GM19043 (cell line): ENCODE measurements around the gene GPSM3.
A peak's percentile ranks its signal among the peaks of the same experiment; 100 is the strongest.
"Not testable (repeated sequence)": the region's sequence is repeated elsewhere in the genome, so short reads cannot be mapped to it uniquely, and the experiment has no call there.

Experiments
- ATAC-seq: cut with Tn5 transposase; IDR thresholded peaks from one replicate; pipeline ENCODE4 v1.9.1; 2021; ENCODE audit warnings: low read depth; ENCODE audit not compliant: unreplicated experiment

GPSM3 gene

GRCh38 chr6:32188381-32189068, 3.9 kb downstream of the GPSM3 start:
- ATAC-seq, result no peak

- not testable (repeated sequence) for ATAC-seq
These were observed 4.6 kb downstream of the GPSM3 start for GRCh38 chr6:32187725-32188380.

- ATAC-seq, result no peak
These were observed 5.3 kb downstream of the GPSM3 start for GRCh38 chr6:32187009-32187709.

GRCh38 chr6:32186151-32186840, 6.1 kb downstream of the GPSM3 start:
- not testable (repeated sequence) for ATAC-seq

GRCh38 chr6:32185681-32186131, 6.7 kb downstream of the GPSM3 start:
- ATAC-seq, result not testable (repeated sequence)

GRCh38 chr6:32184084-32184640, 8.3 kb downstream of the GPSM3 start, which contains the start of gene AGER:
TSS of gene AGER (minus strand) at chr6:32184253. CDS start at chr6:32184222, 31 bp downstream.
- no peak for ATAC-seq

- no peak for ATAC-seq
These were observed 8.9 kb downstream of the GPSM3 start for GRCh38 chr6:32183483-32184083.

- ATAC-seq, result no peak
These were observed 9.4 kb downstream of the GPSM3 start for GRCh38 chr6:32183030-32183429.

- ATAC-seq, result no peak
These were observed 9.9 kb downstream of the GPSM3 start for GRCh38 chr6:32182555-32182981.

- no peak for ATAC-seq
These were observed 10.4 kb downstream of the GPSM3 start for GRCh38 chr6:32181915-32182529.

- no peak for ATAC-seq
These were observed 11.2 kb downstream of the GPSM3 start for GRCh38 chr6:32181148-32181702.

GRCh38 chr6:32179766-32180405, 12.6 kb downstream of the GPSM3 start:
- ATAC-seq, result no peak

GRCh38 chr6:32178547-32179440, 13.6 kb downstream of the GPSM3 start:
- no peak for ATAC-seq

- peak; percentile 72 for ATAC-seq
These were observed 14.5 kb downstream of the GPSM3 start, which contains the start of gene RNF5 for GRCh38 chr6:32177788-32178546. TSS of gene RNF5 (plus strand) at chr6:32178405. CDS start at chr6:32178512, 107 bp downstream.

- no peak for ATAC-seq
These were observed 15.2 kb downstream of the GPSM3 start for GRCh38 chr6:32177183-32177787.

- ATAC-seq, result no peak
These were observed 15.8 kb downstream of the GPSM3 start for GRCh38 chr6:32176476-32177182.
